Stimulated activated CD4-positive, alpha-beta T cell treated with anti-CD3 and anti-CD28 coated beads, Interleukin-4, amount 100 ng/mL, for 4 hours (primary cell): ENCODE results near the gene OVOL3.
"Not testable (repeated sequence)": the region's sequence is repeated elsewhere in the genome, so short reads cannot be mapped to it uniquely, and the experiment has no call there.

Experiments used
- DNase-seq, 2 experiments: peaks; one replicate each; pipeline ENCODE4 v3.0.0-alpha.2; 2020

The OVOL3 gene

GRCh38 chr19:36110487-36111199 lies at the start of gene OVOL3:
OVOL3 (plus strand) TSS chr19:36111143; CDS start chr19:36111203, 60 bp downstream.
- DNase-seq, result no peak

GRCh38 chr19:36061367-36061766 lies 49.6 kb upstream of the OVOL3 start:
- no peak for DNase-seq

- DNase-seq, result no peak
These were observed 46.1 kb upstream of the OVOL3 start for GRCh38 chr19:36064826-36065225.

GRCh38 chr19:36067681-36068080 lies 43.3 kb upstream of the OVOL3 start:
- DNase-seq, result no peak

- not testable (repeated sequence) for DNase-seq
These were observed 42.0 kb upstream of the OVOL3 start for GRCh38 chr19:36068810-36069499.

- no peak for DNase-seq
These were observed 38.9 kb upstream of the OVOL3 start for GRCh38 chr19:36072081-36072480.

- no peak for DNase-seq
These were observed 37.6 kb upstream of the OVOL3 start for GRCh38 chr19:36073121-36073876.

- no peak for DNase-seq
These were observed 31.5 kb upstream of the OVOL3 start for GRCh38 chr19:36079389-36079945.

GRCh38 chr19:36081385-36081784 lies 29.6 kb upstream of the OVOL3 start:
- no peak for DNase-seq

- DNase-seq, result no peak
These were observed 29.0 kb upstream of the OVOL3 start for GRCh38 chr19:36081894-36082293.

- DNase-seq, result no peak
These were observed 28.0 kb upstream of the OVOL3 start for GRCh38 chr19:36082916-36083315.

- DNase-seq, result no peak
These were observed 26.5 kb upstream of the OVOL3 start for GRCh38 chr19:36084231-36085009.

- no peak for DNase-seq
These were observed 24.6 kb upstream of the OVOL3 start for GRCh38 chr19:36086326-36086725.

- DNase-seq, result no peak
These were observed 21.1 kb upstream of the OVOL3 start for GRCh38 chr19:36089847-36090246.

GRCh38 chr19:36090910-36091695 lies 19.8 kb upstream of the OVOL3 start:
- DNase-seq, result no peak

- DNase-seq, result no peak
These were observed 18.4 kb upstream of the OVOL3 start for GRCh38 chr19:36092566-36092965.

GRCh38 chr19:36093146-36093662 lies 17.7 kb upstream of the OVOL3 start:
- DNase-seq, result no peak

- no peak for DNase-seq
These were observed 17.3 kb upstream of the OVOL3 start for GRCh38 chr19:36093687-36094086.

- no peak for DNase-seq
These were observed 13.9 kb upstream of the OVOL3 start for GRCh38 chr19:36097036-36097435.

- DNase-seq, result no peak
These were observed 11.7 kb upstream of the OVOL3 start for GRCh38 chr19:36099166-36099785.

- DNase-seq, result no peak
These were observed 10.5 kb upstream of the OVOL3 start for GRCh38 chr19:36100476-36100875.
